ENCODE data around the gene SNAPC1.

DNA sequence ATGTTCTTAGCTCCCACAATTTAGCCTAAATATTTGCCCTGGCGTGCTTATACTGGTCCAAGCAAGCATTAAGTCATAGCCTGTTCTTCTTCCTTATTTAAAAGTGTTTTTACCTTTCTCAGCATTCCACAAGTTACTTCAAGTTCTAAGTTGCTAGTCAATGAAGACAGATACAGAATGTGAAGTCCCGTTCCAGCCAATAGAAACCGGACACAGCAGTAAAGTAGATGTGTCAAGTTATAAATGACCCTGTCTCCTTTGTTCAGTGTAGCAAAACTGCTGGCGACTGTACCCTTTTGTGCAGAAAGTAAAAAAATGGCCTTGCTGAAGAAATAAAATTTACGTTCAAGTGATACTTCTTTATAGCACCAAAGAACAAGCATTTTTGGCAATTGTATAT is 3.9 kb downstream of the SNAPC1 start:
- TF ChIP-seq, protein P1, sequence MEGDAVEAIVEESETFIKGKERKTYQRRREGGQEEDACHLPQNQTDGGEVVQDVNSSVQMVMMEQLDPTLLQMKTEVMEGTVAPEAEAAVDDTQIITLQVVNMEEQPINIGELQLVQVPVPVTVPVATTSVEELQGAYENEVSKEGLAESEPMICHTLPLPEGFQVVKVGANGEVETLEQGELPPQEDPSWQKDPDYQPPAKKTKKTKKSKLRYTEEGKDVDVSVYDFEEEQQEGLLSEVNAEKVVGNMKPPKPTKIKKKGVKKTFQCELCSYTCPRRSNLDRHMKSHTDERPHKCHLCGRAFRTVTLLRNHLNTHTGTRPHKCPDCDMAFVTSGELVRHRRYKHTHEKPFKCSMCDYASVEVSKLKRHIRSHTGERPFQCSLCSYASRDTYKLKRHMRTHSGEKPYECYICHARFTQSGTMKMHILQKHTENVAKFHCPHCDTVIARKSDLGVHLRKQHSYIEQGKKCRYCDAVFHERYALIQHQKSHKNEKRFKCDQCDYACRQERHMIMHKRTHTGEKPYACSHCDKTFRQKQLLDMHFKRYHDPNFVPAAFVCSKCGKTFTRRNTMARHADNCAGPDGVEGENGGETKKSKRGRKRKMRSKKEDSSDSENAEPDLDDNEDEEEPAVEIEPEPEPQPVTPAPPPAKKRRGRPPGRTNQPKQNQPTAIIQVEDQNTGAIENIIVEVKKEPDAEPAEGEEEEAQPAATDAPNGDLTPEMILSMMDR (IDR thresholded peaks at IDR 0.05) = no peak
- TF ChIP-seq POLR2A (IDR thresholded peaks at IDR 0.05) = no peak

All from heart left ventricle (tissue), 13 donors.